HEK293 (cell line): ENCODE results near the gene SNTB2.

Experiments
- CTCF ChIA-PET: fragments of 350-600 bp; formaldehyde crosslinking; extraction: SDS; loops from one replicate; lab custom pipeline; 2021; ENCODE audit warnings: antibody characterized with exemption; lab: Yijun Ruan, JAX
- POLR2A ChIA-PET: fragments of 300-600 bp; formaldehyde crosslinking; extraction: SDS; loops from one replicate; lab custom pipeline; 2020; ENCODE audit warnings: antibody characterized with exemption, inconsistent platforms; lab: Yijun Ruan, JAX
- H3K27ac ChIP-seq: fragments of 200-500 bp; sonication (Bioruptor generic); 2 replicates; pipeline ENCODE4 v1.5.1; 2014; ENCODE audit warnings: low read depth, low read length, control low read depth, inconsistent platforms; ENCODE audit errors: extremely low read depth
- H3K36me3 ChIP-seq, 2 experiments: fragments of 200-500 bp in 1 of 2; sonication (Bioruptor generic) in 1 of 2; 1 replicate in 1 of 2; 2 replicates in 1 of 2; pipeline ENCODE4 v1.5.1; 2014 to 2017; ENCODE audit warnings: inconsistent platforms in 2 of 2, low read length in 2 of 2; ENCODE audit not compliant: control insufficient read depth in 2 of 2, insufficient read depth in 1 of 2
- H3K4me1 ChIP-seq: fragments of 200-500 bp; sonication (Bioruptor generic); 2 replicates; pipeline ENCODE4 v1.5.1; 2014; ENCODE audit warnings: mild to moderate bottlenecking, low read length, inconsistent platforms; ENCODE audit not compliant: control insufficient read depth, insufficient read depth
- H3K4me3 ChIP-seq: 2 replicates; pipeline ENCODE4 v1.5.1; 2011; ENCODE audit warnings: low read depth, mild to moderate bottlenecking, control low read depth, low read length, moderate library complexity
- H3K9me3 ChIP-seq: fragments of 200-500 bp; sonication (Bioruptor generic); 2 replicates; pipeline ENCODE4 v1.5.1; 2014; ENCODE audit warnings: low read depth, low read length, inconsistent platforms; ENCODE audit not compliant: control insufficient read depth, insufficient read depth
- BCL11B ChIP-seq: fragments of 450-650 bp; formaldehyde crosslinking; IDR thresholded peaks from 2 replicates; pipeline ENCODE4 v1.5.1; 2016; ENCODE audit warnings: low read depth, missing biosample characterization, missing genetic modification characterization
- ELK4 ChIP-seq: IDR thresholded peaks from 2 replicates; pipeline ENCODE4 v1.6.1; 2011; ENCODE audit warnings: mild to moderate bottlenecking, low read depth, low read length, borderline replicate concordance
- HOXA7 ChIP-seq: sonication (generic); formaldehyde crosslinking; IDR thresholded peaks from 2 replicates; pipeline ENCODE4 v1.8.1; 2022; ENCODE audit warnings: missing genetic modification reagents, borderline replicate concordance
- PRDM10 ChIP-seq: fragments of 450-650 bp; formaldehyde crosslinking; IDR thresholded peaks from 2 replicates; pipeline ENCODE4 v1.5.1; 2016; ENCODE audit warnings: missing biosample characterization, missing genetic modification characterization
- ZBTB17 ChIP-seq: fragments of 450-650 bp; formaldehyde crosslinking; IDR thresholded peaks from 2 replicates; pipeline ENCODE4 v1.5.1; 2016; ENCODE audit warnings: missing biosample characterization, missing genetic modification characterization
- ZBTB21 ChIP-seq: fragments of 450-650 bp; formaldehyde crosslinking; IDR thresholded peaks from 2 replicates; pipeline ENCODE4 v1.5.1; 2017; ENCODE audit warnings: missing biosample characterization, missing genetic modification characterization
- ZBTB48 ChIP-seq: fragments of 450-650 bp; formaldehyde crosslinking; IDR thresholded peaks from 2 replicates; pipeline ENCODE4 v1.5.1; 2016; ENCODE audit warnings: missing biosample characterization, missing genetic modification characterization
- ZBTB6 ChIP-seq: fragments of 450-650 bp; formaldehyde crosslinking; IDR thresholded peaks from 2 replicates; pipeline ENCODE4 v1.5.1; 2017; ENCODE audit warnings: missing biosample characterization, missing genetic modification characterization
- ZNF132 ChIP-seq: fragments of 450-650 bp; formaldehyde crosslinking; IDR thresholded peaks from 2 replicates; pipeline ENCODE4 v1.5.1; 2017; ENCODE audit warnings: missing biosample characterization, missing genetic modification characterization, borderline replicate concordance
- ZNF133 ChIP-seq: fragments of 450-650 bp; formaldehyde crosslinking; IDR thresholded peaks from 2 replicates; pipeline ENCODE4 v1.5.1; 2016; ENCODE audit warnings: missing biosample characterization, missing genetic modification characterization
- ZNF239 ChIP-seq: fragments of 450-650 bp; formaldehyde crosslinking; IDR thresholded peaks from 2 replicates; pipeline ENCODE4 v1.5.1; 2016; ENCODE audit warnings: missing biosample characterization, missing genetic modification characterization
- ZNF248 ChIP-seq: fragments of 450-650 bp; formaldehyde crosslinking; IDR thresholded peaks from 2 replicates; pipeline ENCODE4 v1.5.1; 2017; ENCODE audit warnings: missing biosample characterization, missing genetic modification characterization
- ZNF398 ChIP-seq: fragments of 450-650 bp; formaldehyde crosslinking; IDR thresholded peaks from 2 replicates; pipeline ENCODE4 v1.5.1; 2017; ENCODE audit warnings: missing biosample characterization, missing genetic modification characterization
- ZNF404 ChIP-seq: fragments of 450-650 bp; formaldehyde crosslinking; IDR thresholded peaks from 2 replicates; pipeline ENCODE4 v1.5.1; 2017; ENCODE audit warnings: missing biosample characterization, missing genetic modification characterization
- ZNF433 ChIP-seq: fragments of 450-650 bp; formaldehyde crosslinking; IDR thresholded peaks from 2 replicates; pipeline ENCODE4 v1.5.1; 2016; ENCODE audit warnings: missing biosample characterization, missing genetic modification characterization, low read depth
- ZNF521 ChIP-seq: fragments of 450-650 bp; formaldehyde crosslinking; IDR thresholded peaks from 2 replicates; pipeline ENCODE4 v1.5.1; 2017; ENCODE audit warnings: missing biosample characterization, mild to moderate bottlenecking, missing genetic modification characterization
- ZNF555 ChIP-seq: fragments of 450-650 bp; formaldehyde crosslinking; conservative IDR thresholded peaks from 2 replicates; pipeline ENCODE4 v1.5.1; 2017; ENCODE audit warnings: missing biosample characterization, mild to moderate bottlenecking, missing genetic modification characterization, inconsistent platforms
- ZNF560 ChIP-seq: fragments of 450-650 bp; formaldehyde crosslinking; IDR thresholded peaks from 2 replicates; pipeline ENCODE4 v1.5.1; 2017; ENCODE audit warnings: missing biosample characterization, missing genetic modification characterization, borderline replicate concordance
- ZNF580 ChIP-seq: fragments of 450-650 bp; formaldehyde crosslinking; IDR thresholded peaks from 2 replicates; pipeline ENCODE4 v1.5.1; 2016; ENCODE audit warnings: missing biosample characterization, missing genetic modification characterization
- ZNF600 ChIP-seq: fragments of 450-650 bp; formaldehyde crosslinking; IDR thresholded peaks from 2 replicates; pipeline ENCODE4 v1.5.1; 2016; ENCODE audit warnings: missing biosample characterization, missing genetic modification characterization
- ZNF692 ChIP-seq: fragments of 450-650 bp; formaldehyde crosslinking; IDR thresholded peaks from 2 replicates; pipeline ENCODE4 v1.5.1; 2016; ENCODE audit warnings: missing biosample characterization, missing genetic modification characterization
- ZNF701 ChIP-seq: fragments of 450-650 bp; formaldehyde crosslinking; IDR thresholded peaks from 2 replicates; pipeline ENCODE4 v1.5.1; 2016; ENCODE audit warnings: missing biosample characterization, missing genetic modification characterization
- ZNF785 ChIP-seq: fragments of 450-650 bp; formaldehyde crosslinking; IDR thresholded peaks from 2 replicates; pipeline ENCODE4 v1.5.1; 2016; ENCODE audit warnings: missing biosample characterization, missing genetic modification characterization
- ZSCAN18 ChIP-seq: fragments of 450-650 bp; formaldehyde crosslinking; IDR thresholded peaks from 2 replicates; pipeline ENCODE4 v1.5.1; 2016; ENCODE audit warnings: missing biosample characterization, missing genetic modification characterization

Gene SNTB2

GRCh38 chr16:69301861-69302260 is 114.9 kb downstream of the SNTB2 start:
- no peaks in the 10 kb centered on the region for H3K9me3 ChIP-seq
- H3K36me3 ChIP-seq, result peaks cover 6 to 43% of the 10 kb centered on the region in 2 experiments; a peak in 2 of 3 replicates
- H3K27ac ChIP-seq, result no peak overlapping the region
- H3K4me1 ChIP-seq, result no peaks in the 10 kb centered on the region
- CTCF ChIA-PET, result interaction anchor here (0.5 to 1.3 kb wide), 3 partner anchors 16 to 482 kb away, joined by 3 to 4 read pairs (median 3); no protein-coding TSS in a partner anchor
- POLR2A ChIA-PET, result no interaction called here
- H3K4me3 ChIP-seq, result no peak overlapping the region
- TF ChIP-seq ZBTB48 (tag by site-specific recombination), result no peak
- TF ChIP-seq ZNF248 (tag by site-specific recombination), result no peak
- TF ChIP-seq ZNF701, result no peak
- no peak for TF ChIP-seq ZNF433
- no peak for TF ChIP-seq ZBTB17 (tag by site-specific recombination)
- no peak for TF ChIP-seq ZNF785 (tag by site-specific recombination)
- TF ChIP-seq ZNF521 (tag by site-specific recombination), result no peak
- no peak for TF ChIP-seq ZNF580 (tag by site-specific recombination)
- TF ChIP-seq ZNF239 (tag by site-specific recombination), result no peak
- TF ChIP-seq ZBTB21 (tag by site-specific recombination), result no peak
- no peak for TF ChIP-seq ZNF404 (tag by site-specific recombination)
- TF ChIP-seq ZNF555, result no peak
- no peak for TF ChIP-seq ZBTB6 (tag by site-specific recombination)
- no peak for TF ChIP-seq ZNF133 (tag by site-specific recombination)
- TF ChIP-seq ZNF560 (tag by site-specific recombination), result no peak
- TF ChIP-seq ZNF132 (tag by site-specific recombination), result no peak
- TF ChIP-seq ZNF398 (tag by site-specific recombination), result no peak
- no peak for TF ChIP-seq ELK4

- Histone ChIP-seq H3K4me1 (no peaks in the 10 kb centered on the region), H3K9me3 (no peaks in the 10 kb centered on the region), H3K4me3 (no peak overlapping the region), H3K27ac (no peak overlapping the region), H3K36me3 (peaks cover 6 to 43% of the 10 kb centered on the region in 2 experiments; a peak in 2 of 3 replicates)
- ChIA-PET POLR2A (no interaction called here), CTCF (interaction anchor here (0.5 to 1.3 kb wide), 4 partner anchors 17 to 781 kb away, joined by 3 to 4 read pairs (median 4); no protein-coding TSS in a partner anchor)
- no peak for TF ChIP-seq ZNF600
- TF ChIP-seq ZSCAN18 (tag by site-specific recombination), result no peak
- TF ChIP-seq BCL11B (tag by site-specific recombination), result no peak
- TF ChIP-seq PRDM10 (tag by site-specific recombination), result no peak
- TF ChIP-seq HOXA7 (CRISPR knock-in tag), result no peak
- no peak for TF ChIP-seq ZNF580 (tag by site-specific recombination)
- TF ChIP-seq ZNF692, result no peak
Measured at GRCh38 chr16:69302301-69302700, 115.3 kb downstream of the SNTB2 start.
